ENCODE measurements around the gene CYB5R2. TPM values are rescaled to one million over a fixed set of nuclear protein-coding genes. Genes with fewer than 3 reads are reported as not detected.

CYB5R2 gene
- polyA plus RNA-seq, 3 donors = 0.52 to 3.7 (median 1.4) TPM

GRCh38 chr11:7648264-7648663 lies 25.0 kb downstream of the CYB5R2 start:
- Histone ChIP-seq H3K4me2 (replicated peaks; ENCODE audit: extremely low read depth, low read length, poor library complexity, severe bottlenecking) (no peak overlapping the region), H3K36me3 (replicated peaks in 1 of 2; ENCODE audit: control insufficient read depth in 1 of 2, insufficient read depth in 2 of 2, low read length in 2 of 2) (peaks cover 61 to 97% of the 10 kb centered on the region in 2 donors), H3K9ac (ENCODE audit: insufficient read depth, low read length, poor library complexity, severe bottlenecking) (no peak overlapping the region), H3K9me3 (replicated peaks in 1 of 2; ENCODE audit: control insufficient read depth in 1 of 2, insufficient read depth in 1 of 2, low read length in 2 of 2) (no peaks in the 10 kb centered on the region), H3K27me3 (ENCODE audit: control insufficient read depth in 2 of 2, insufficient read depth in 2 of 2, low read length in 2 of 2) (no peaks in the 10 kb centered on the region), H3K27ac (ENCODE audit: low read depth in 1 of 2, low read length in 2 of 2) (no peak overlapping the region), H3K79me2 (ENCODE audit: insufficient read depth, low read length) (no peaks in the 10 kb centered on the region), H3K4me1 (ENCODE audit: control insufficient read depth in 1 of 2, insufficient read depth in 2 of 2, low read length in 2 of 2) (peaks cover 8 to 15% of the 10 kb centered on the region in 2 donors), H2AFZ (ENCODE audit: insufficient read depth, low read depth, low read length, poor library complexity, severe bottlenecking) (no peak overlapping the region), H4K20me1 (ENCODE audit: insufficient read depth, low read length) (peaks cover 12% of the 10 kb centered on the region), H3K4me3 (replicated peaks in 1 of 3; ENCODE audit: low read depth in 2 of 3, low read length in 3 of 3) (no peak overlapping the region)
- Mint-ChIP-seq H3K4me3 (no peak overlapping the region), H3K27me3 (ENCODE audit: low read depth in 3 of 3) (peaks cover 0 to 5% (median 3%) of the 10 kb centered on the region in 3 donors), H3K9me3 (peaks cover 0 to 2% (median 0%) of the 10 kb centered on the region in 7 donors), H3K27ac (no peak overlapping the region), H3K36me3 (peaks cover 94 to 96% of the 10 kb centered on the region in 2 donors), H3K4me1 (peaks cover 10% of the 10 kb centered on the region)
- DNase-seq = no peak
- intact Hi-C loops (cut with micrococcal nuclease) = no loop called here
- no CpG with 5 or more reads among the region's 3 CpGs for WGBS (ENCODE audit: insufficient coverage)
- no peak for TF ChIP-seq CTCF (IDR thresholded peaks at IDR 0.05)

GRCh38 chr11:7646866-7647265 lies 26.4 kb downstream of the CYB5R2 start:
- H3K9me3 ChIP-seq (replicated peaks in 1 of 2; ENCODE audit: control insufficient read depth in 1 of 2, insufficient read depth in 1 of 2, low read length in 2 of 2) = no peaks in the 10 kb centered on the region
- H3K27ac ChIP-seq (ENCODE audit: low read depth in 1 of 2, low read length in 2 of 2) = no peak overlapping the region
- intact Hi-C loops (cut with micrococcal nuclease) = no loop called here
- H3K4me3 Mint-ChIP-seq = no peak overlapping the region
- H3K4me1 ChIP-seq (ENCODE audit: control insufficient read depth in 1 of 2, insufficient read depth in 2 of 2, low read length in 2 of 2) = peaks cover 8 to 15% of the 10 kb centered on the region in 2 donors
- H3K27me3 Mint-ChIP-seq (ENCODE audit: low read depth in 3 of 3) = peaks cover 0 to 5% (median 3%) of the 10 kb centered on the region in 3 donors
- H3K9me3 Mint-ChIP-seq = peaks cover 0 to 2% (median 0%) of the 10 kb centered on the region in 7 donors
- peaks cover 10% of the 10 kb centered on the region for H3K4me1 Mint-ChIP-seq
- no peak overlapping the region for H2AFZ ChIP-seq (ENCODE audit: insufficient read depth, low read depth, low read length, poor library complexity, severe bottlenecking)
- TF ChIP-seq CTCF (IDR thresholded peaks at IDR 0.05) = no peak
- H3K4me2 ChIP-seq (replicated peaks; ENCODE audit: extremely low read depth, low read length, poor library complexity, severe bottlenecking) = no peak overlapping the region
- H3K36me3 Mint-ChIP-seq = peaks cover 93 to 95% of the 10 kb centered on the region in 2 donors
- peaks cover 8% of the 10 kb centered on the region for H4K20me1 ChIP-seq (ENCODE audit: insufficient read depth, low read length)
- no peak for DNase-seq
- no peaks in the 10 kb centered on the region for H3K27me3 ChIP-seq (ENCODE audit: control insufficient read depth in 2 of 2, insufficient read depth in 2 of 2, low read length in 2 of 2)
- no peak overlapping the region for H3K27ac Mint-ChIP-seq
- H3K4me3 ChIP-seq (replicated peaks in 1 of 3; ENCODE audit: low read depth in 2 of 3, low read length in 3 of 3) = no peak overlapping the region
- H3K9ac ChIP-seq (ENCODE audit: insufficient read depth, low read length, poor library complexity, severe bottlenecking) = no peak overlapping the region
- no peaks in the 10 kb centered on the region for H3K79me2 ChIP-seq (ENCODE audit: insufficient read depth, low read length)
- no CpG with 5 or more reads among the region's 2 CpGs for WGBS (ENCODE audit: insufficient coverage)
- H3K36me3 ChIP-seq (replicated peaks in 1 of 2; ENCODE audit: control insufficient read depth in 1 of 2, insufficient read depth in 2 of 2, low read length in 2 of 2) = peaks cover 61 to 97% of the 10 kb centered on the region in 2 donors

All from CD14-positive monocyte (primary cell).